Measurements from ENCODE around the gene PLOD3. TPM values are rescaled to one million over a fixed set of nuclear protein-coding genes. Genes with fewer than 3 reads are reported as not detected.

The PLOD3 gene
- total RNA-seq, 2 donors from 2014 or later, result 23.9 to 56.0 TPM

GRCh38 chr7:101166648-101166908 lies 50.8 kb downstream of the PLOD3 start:
- no peak overlapping the region for H3K27ac ChIP-seq
- H3K36me3 ChIP-seq (replicated peaks in 1 of 2; ENCODE audit: insufficient read depth in 1 of 2, low read depth in 2 of 2), result no peaks in the 10 kb centered on the region
- peaks cover 0 to 55% of the 10 kb centered on the region in 2 donors for H3K27me3 ChIP-seq
- H3K4me1 ChIP-seq, result peaks cover 49% of the 10 kb centered on the region
- no peak overlapping the region for H3K4me3 ChIP-seq
- WGBS, 2 donors, result 0 to 3% methylated on average over 7 to 9 of the region's 11 CpGs
- H3K9me3 ChIP-seq, result no peaks in the 10 kb centered on the region
- DNase-seq (no peak), ATAC-seq (no peak)
- TF ChIP-seq CTCF (IDR thresholded peaks at IDR 0.05) (no peak), POLR2A (IDR thresholded peaks at IDR 0.05) (no peak)
- intact Hi-C loops (cut with DNase I), result no loop called here

GRCh38 chr7:101165958-101166647 lies 51.3 kb downstream of the PLOD3 start:
- DNase-seq (peak in 1 of 4 donors; percentile 15), ATAC-seq (no peak)
- Histone ChIP-seq H3K9me3 (no peaks in the 10 kb centered on the region), H3K4me1 (peaks cover 49% of the 10 kb centered on the region), H3K4me3 (no peak overlapping the region), H3K27me3 (peaks cover 0 to 51% of the 10 kb centered on the region in 2 donors), H3K36me3 (replicated peaks in 1 of 2; ENCODE audit: insufficient read depth in 1 of 2, low read depth in 2 of 2) (no peaks in the 10 kb centered on the region), H3K27ac (no peak overlapping the region)
- no peak for TF ChIP-seq CTCF (IDR thresholded peaks at IDR 0.05)
- TF ChIP-seq POLR2A (IDR thresholded peaks at IDR 0.05), result no peak
- WGBS, 2 donors, result 0 to 2% methylated on average over 32 to 37 of the region's 38 CpGs
- intact Hi-C loops (cut with DNase I), result no loop called here

- peaks cover 0 to 47% of the 10 kb centered on the region in 2 donors for H3K27me3 ChIP-seq
- intact Hi-C loops (cut with DNase I), result no loop called here
- DNase-seq (peak; percentile 89 to 96 (median 94)), ATAC-seq (peak; percentile 90)
- H3K9me3 ChIP-seq, result no peaks in the 10 kb centered on the region
- 1 to 3% methylated on average over 44 to 60 of the region's 74 CpGs for WGBS, 2 donors
- H3K4me3 ChIP-seq, result no peak within 1 kb of the TSS
- peaks cover 49% of the 10 kb centered on the region for H3K4me1 ChIP-seq
- H3K36me3 ChIP-seq (replicated peaks in 1 of 2; ENCODE audit: insufficient read depth in 1 of 2, low read depth in 2 of 2), result no peaks in the 10 kb centered on the region
- TF ChIP-seq CTCF (IDR thresholded peaks at IDR 0.05) (no peak), POLR2A (IDR thresholded peaks at IDR 0.05) (peak in 2 of 3 donors; percentile 29 to 38)
- no peak within 1 kb of the TSS for H3K27ac ChIP-seq
These were observed 52.1 kb downstream of the PLOD3 start, which contains the start of gene VGF for GRCh38 chr7:101165075-101165957. VGF (minus strand) TSS chr7:101165569; CDS start chr7:101164843, 726 bp downstream.

- H3K9me3 ChIP-seq, result no peaks in the 10 kb centered on the region
- peak in 3 of 4 donors; percentile 28 to 46 (median 35) for DNase-seq
- H3K27me3 ChIP-seq, result peaks cover 0 to 47% of the 10 kb centered on the region in 2 donors
- H3K4me1 ChIP-seq, result peaks cover 39% of the 10 kb centered on the region
- peak; percentile 22 for ATAC-seq
- H3K4me3 ChIP-seq, result no peak overlapping the region
- no peak for TF ChIP-seq CTCF (IDR thresholded peaks at IDR 0.05)
- no peak for TF ChIP-seq POLR2A (IDR thresholded peaks at IDR 0.05)
- no peak overlapping the region for H3K27ac ChIP-seq
- WGBS, 2 donors, result 0 to 2% methylated on average over 2 to 75 of the region's 75 CpGs
- H3K36me3 ChIP-seq (replicated peaks in 1 of 2; ENCODE audit: insufficient read depth in 1 of 2, low read depth in 2 of 2), result no peaks in the 10 kb centered on the region
- intact Hi-C loops (cut with DNase I), result no loop called here
These were observed 53.1 kb downstream of the PLOD3 start for GRCh38 chr7:101164071-101164840.
